T-helper 22 cell (primary cell): ENCODE results near the gene TSHZ2.

Source experiments
- DNase-seq: peaks from one replicate; pipeline ENCODE4 v3.0.0-alpha.2; 2020; ENCODE audit warnings: low read depth

The TSHZ2 gene

GRCh38 chr20:52972190-52972937, at the start of gene TSHZ2:
Gene TSHZ2 (plus strand): TSS chr20:52972358. CDS start chr20:52973294, 936 bp downstream.
- peak; percentile 23 for DNase-seq

- no peak for DNase-seq
Observed at GRCh38 chr20:52922436-52922835, 49.7 kb upstream of the TSHZ2 start.

- no peak for DNase-seq
Observed at GRCh38 chr20:52923123-52923937, 48.8 kb upstream of the TSHZ2 start.

GRCh38 chr20:52924411-52925271, 47.5 kb upstream of the TSHZ2 start:
- DNase-seq: no peak

- DNase-seq: no peak
Observed at GRCh38 chr20:52926505-52926904, 45.7 kb upstream of the TSHZ2 start.

- no peak for DNase-seq
Observed at GRCh38 chr20:52933867-52934266, 38.3 kb upstream of the TSHZ2 start.

GRCh38 chr20:52936351-52937340, 35.5 kb upstream of the TSHZ2 start:
- DNase-seq: no peak

- no peak for DNase-seq
Observed at GRCh38 chr20:52937591-52938100, 34.5 kb upstream of the TSHZ2 start.

- DNase-seq: no peak
Observed at GRCh38 chr20:52939141-52939540, 33.0 kb upstream of the TSHZ2 start.

GRCh38 chr20:52941808-52942207, 30.4 kb upstream of the TSHZ2 start:
- DNase-seq: no peak

GRCh38 chr20:52943185-52943841, 28.8 kb upstream of the TSHZ2 start:
- DNase-seq: no peak

- no peak for DNase-seq
Observed at GRCh38 chr20:52945268-52945667, 26.9 kb upstream of the TSHZ2 start.

GRCh38 chr20:52945862-52946522, 26.2 kb upstream of the TSHZ2 start:
- no peak for DNase-seq

- no peak for DNase-seq
Observed at GRCh38 chr20:52948491-52948890, 23.7 kb upstream of the TSHZ2 start.

- no peak for DNase-seq
Observed at GRCh38 chr20:52953020-52953419, 19.1 kb upstream of the TSHZ2 start.

- no peak for DNase-seq
Observed at GRCh38 chr20:52954849-52955248, 17.3 kb upstream of the TSHZ2 start.

GRCh38 chr20:52958211-52958610, 13.9 kb upstream of the TSHZ2 start:
- no peak for DNase-seq

- no peak for DNase-seq
Observed at GRCh38 chr20:52959125-52959524, 13.0 kb upstream of the TSHZ2 start.

GRCh38 chr20:52962183-52962582, 10.0 kb upstream of the TSHZ2 start:
- no peak for DNase-seq

GRCh38 chr20:52963131-52963530, 9.0 kb upstream of the TSHZ2 start:
- DNase-seq: no peak
